Right lobe of liver (tissue), 6 donors: ENCODE data around the gene HCAR2. TPM values are rescaled to one million over a fixed set of nuclear protein-coding genes. Genes with fewer than 3 reads are reported as not detected.

Experiments
- ATAC-seq, 4 donors: fragments of 200-7000 bp; cut with Tn5 transposase; one replicate each; pipeline ENCODE4 v1.9.1; 2020; ENCODE audit warnings: mild to moderate bottlenecking in 4 of 4, moderate library complexity in 4 of 4
- DNase-seq, 3 donors: peaks; one replicate each; pipeline ENCODE4 v3.0.0-alpha.2; 2020
- H3K27ac ChIP-seq, 3 donors: fragments of 200-600 bp; one replicate each; pipeline ENCODE4 v1.8.0; 2022
- H3K27me3 ChIP-seq, 2 donors: fragments of 200-600 bp; one replicate each; pipeline ENCODE4 v1.8.0; 2022
- H3K36me3 ChIP-seq, 4 donors: fragments of 200-600 bp; sonication (generic) in 1 of 4; one replicate each; pipeline versions ENCODE4 v1.5.1 to v1.8.0; 2017 to 2022; ENCODE audit warnings: control low read depth in 1 of 4
- H3K4me1 ChIP-seq, 4 donors: fragments of 200-600 bp; sonication (generic) in 1 of 4; one replicate each; pipeline versions ENCODE4 v1.5.1 to v1.8.0; 2017 to 2022; ENCODE audit warnings: control low read depth in 1 of 4
- H3K4me3 ChIP-seq, 3 donors: fragments of 200-600 bp; one replicate each; pipeline ENCODE4 v1.8.0; 2022
- H3K9me3 ChIP-seq, 4 donors: fragments of 200-600 bp; sonication (generic) in 1 of 4; one replicate each; pipeline versions ENCODE4 v1.5.1 to v1.8.0; 2017 to 2022; ENCODE audit warnings: control low read depth in 1 of 4
- CTCF ChIP-seq, 4 donors: fragments of 200-600 bp in 3 of 4; fragments of 450-650 bp in 1 of 4; IDR thresholded peaks; one replicate each; pipeline versions ENCODE4 v1.5.1 to v1.8.0; 2016 to 2022; ENCODE audit warnings: antibody characterized with exemption in 4 of 4, mild to moderate bottlenecking in 2 of 4
- POLR2A ChIP-seq: fragments of 450-650 bp; IDR thresholded peaks from one replicate; pipeline ENCODE4 v1.6.1; 2017; ENCODE audit warnings: antibody characterized with exemption, mild to moderate bottlenecking
- WGBS: methylation state at CpG from one replicate; pipeline ENCODE4 v1.1.6; 2018; ENCODE audit warnings: low coverage, low lambda C conversion rate; ENCODE audit not compliant: insufficient coverage; ENCODE audit errors: missing lambda C conversion rate; 5-methylcytosine and 5-hydroxymethylcytosine counted together
- intact Hi-C, 2 donors: fragments of 100-400 bp; cut with DNase I; formaldehyde crosslinking; loops; one replicate each; pipeline versions ENCODE4 v1.11.2 to v1.14.1; 2022
- total RNA-seq, 6 experiments: library from RNA; depleted of rRNA in 2 of 6; stranded (reverse); fragments of >200 nt in 2 of 6; fragmentation: NEBNext Ultra II Directional in 3 of 6; extraction: Animal tissue kit (Norgen Biotek cat#: 25700) in 3 of 6; gene quantifications; one replicate each; pipeline versions ENCODE4 v1.1.0 to v1.2.4, GENCODE V29; 2016 to 2023
- donor health status: DM: no; HTN: yes; CAD: no.
- donor health status: DM: no; HTN: no; CAD: no.
- donor health status: DM: no; HTN: no; CAD: no.
- donor health status: DM: no; HTN: yes; CAD: no.
- donor health status: DM: no; HTN: yes; CAD: no.

The HCAR2 gene
- total RNA-seq, 6 experiments from 2014 or later: 0.14 to 4.5 (median 0.41) TPM; not detected in 2

GRCh38 chr12:122726080-122726558 lies 23.0 kb upstream of the HCAR2 start:
- intact Hi-C loops: no loop called here
- no peak for TF ChIP-seq CTCF (IDR thresholded peaks at IDR 0.05)
- no peak for TF ChIP-seq POLR2A
- ATAC-seq (peak in 2 of 4 donors; percentile 21 to 44), DNase-seq (no peak)
- 57% methylated on average over 4 of the region's 5 CpGs for WGBS
- Histone ChIP-seq H3K4me1 (no peaks in the 10 kb centered on the region), H3K4me3 (no peak overlapping the region), H3K9me3 (no peaks in the 10 kb centered on the region), H3K27ac (no peak overlapping the region), H3K27me3 (no peaks in the 10 kb centered on the region), H3K36me3 (no peaks in the 10 kb centered on the region)

- Histone ChIP-seq H3K4me1 (no peaks in the 10 kb centered on the region), H3K9me3 (no peaks in the 10 kb centered on the region), H3K27me3 (no peaks in the 10 kb centered on the region), H3K27ac (no peak overlapping the region), H3K4me3 (no peak overlapping the region), H3K36me3 (no peaks in the 10 kb centered on the region)
- intact Hi-C loops: no loop called here
- DNase-seq (no peak), ATAC-seq (no peak)
- no peak for TF ChIP-seq CTCF (IDR thresholded peaks at IDR 0.05)
- no peak for TF ChIP-seq POLR2A
- 60% methylated on average over 6 of the region's 6 CpGs for WGBS
Measured at GRCh38 chr12:122725452-122726079, 22.4 kb upstream of the HCAR2 start.

GRCh38 chr12:122724641-122725243 lies 21.6 kb upstream of the HCAR2 start:
- DNase-seq (no peak), ATAC-seq (no peak)
- Histone ChIP-seq H3K4me3 (no peak overlapping the region), H3K36me3 (no peaks in the 10 kb centered on the region), H3K27me3 (no peaks in the 10 kb centered on the region), H3K9me3 (no peaks in the 10 kb centered on the region), H3K27ac (no peak overlapping the region), H3K4me1 (no peaks in the 10 kb centered on the region)
- 78% methylated on average over 9 of the region's 12 CpGs for WGBS
- no peak for TF ChIP-seq CTCF (IDR thresholded peaks at IDR 0.05)
- TF ChIP-seq POLR2A: no peak
- intact Hi-C loops: no loop called here

- no peak for DNase-seq
- Histone ChIP-seq H3K27ac (no peak overlapping the region), H3K4me3 (no peak overlapping the region), H3K9me3 (no peaks in the 10 kb centered on the region), H3K27me3 (no peaks in the 10 kb centered on the region), H3K36me3 (no peaks in the 10 kb centered on the region), H3K4me1 (no peaks in the 10 kb centered on the region)
- TF ChIP-seq POLR2A (no peak), CTCF (IDR thresholded peaks at IDR 0.05) (no peak)
- intact Hi-C loops: no loop called here
- peak in 2 of 4 donors; percentile 19 to 36 for ATAC-seq
- WGBS: 63% methylated on average over 1 of the region's 1 CpG
Measured at GRCh38 chr12:122722387-122722786, 19.2 kb upstream of the HCAR2 start.
